Kidney epithelial cell (primary cell): ENCODE results near the gene NUP98. TPM values are rescaled to one million over a fixed set of nuclear protein-coding genes. Genes with fewer than 3 reads are reported as not detected.

Experiments
- DNase-seq: peaks from one replicate; pipeline ENCODE4 v3.0.0-alpha.2; 2010; ENCODE audit warnings: low read depth
- H3K27me3 ChIP-seq: 2 replicates; pipeline ENCODE4 v1.6.0; 2011; ENCODE audit warnings: low read length; ENCODE audit not compliant: control insufficient read depth, insufficient read depth
- H3K36me3 ChIP-seq: 2 replicates; pipeline ENCODE4 v1.5.1; 2011; ENCODE audit warnings: low read length; ENCODE audit not compliant: control insufficient read depth, insufficient read depth
- H3K4me3 ChIP-seq: 2 replicates; pipeline ENCODE4 v1.5.1; 2011; ENCODE audit warnings: low read depth, mild to moderate bottlenecking, control low read depth, low read length
- CTCF ChIP-seq: IDR thresholded peaks from 2 replicates; pipeline ENCODE4 v1.5.1; 2011; ENCODE audit warnings: mild to moderate bottlenecking, moderate library complexity, low read length, control low read depth, inconsistent platforms; ENCODE audit not compliant: insufficient read depth, poor library complexity, severe bottlenecking
- total RNA-seq: library from RNA; depleted of rRNA; stranded (reverse); fragments of >200 nt; gene quantifications from 2 replicates; pipeline ENCODE4 v1.2.3, GENCODE V29; 2015

Gene NUP98
- total RNA-seq, 1 donor from 2014 or later = 94.0 TPM

GRCh38 chr11:3840870-3841425, 43.6 kb upstream of the NUP98 start, which contains the start of gene RHOG:
TSS of gene RHOG (minus strand) at chr11:3840959. CDS start at chr11:3828138, 12,821 bp downstream.
- DNase-seq = peak; percentile 28

GRCh38 chr11:3840004-3840869, 42.9 kb upstream of the NUP98 start:
- no peaks in the 10 kb centered on the region for H3K36me3 ChIP-seq
- DNase-seq = no peak
- no peaks in the 10 kb centered on the region for H3K27me3 ChIP-seq
- no peak for TF ChIP-seq CTCF
- peak overlapping the region; percentile 49 for H3K4me3 ChIP-seq

More at GRCh38 chr11:3840870-3841425, 43.6 kb upstream of the NUP98 start, which contains the start of gene RHOG:
- Histone ChIP-seq H3K27me3 (no peaks in the 10 kb centered on the region), H3K36me3 (no peaks in the 10 kb centered on the region), H3K4me3 (peak within 1 kb of the TSS; percentile 49)
- TF ChIP-seq CTCF = no peak

- no peak for TF ChIP-seq CTCF
- Histone ChIP-seq H3K4me3 (no peak overlapping the region), H3K27me3 (no peaks in the 10 kb centered on the region), H3K36me3 (no peaks in the 10 kb centered on the region)
- DNase-seq = no peak
These were observed 41.1 kb upstream of the NUP98 start for GRCh38 chr11:3838504-3838903.

GRCh38 chr11:3837793-3838192, 40.4 kb upstream of the NUP98 start:
- no peak for TF ChIP-seq CTCF
- H3K4me3 ChIP-seq = no peak overlapping the region
- no peaks in the 10 kb centered on the region for H3K36me3 ChIP-seq
- DNase-seq = no peak
- H3K27me3 ChIP-seq = no peaks in the 10 kb centered on the region

GRCh38 chr11:3836903-3837302, 39.5 kb upstream of the NUP98 start:
- H3K36me3 ChIP-seq = no peaks in the 10 kb centered on the region
- no peaks in the 10 kb centered on the region for H3K27me3 ChIP-seq
- no peak for DNase-seq
- no peak overlapping the region for H3K4me3 ChIP-seq
- TF ChIP-seq CTCF = no peak
